Measurements from ENCODE around the gene SLC39A5. TPM values are rescaled to one million over a fixed set of nuclear protein-coding genes. Genes with fewer than 3 reads are reported as not detected.
"Not testable (repeated sequence)": the region's sequence is repeated elsewhere in the genome, so short reads cannot be mapped to it uniquely, and the experiment has no call there.

Gene SLC39A5
- polyA plus RNA-seq, 6 donors from 2014 or later: not detected

GRCh38 chr12:56258068-56258819 lies 28.4 kb downstream of the SLC39A5 start, which contains the start of gene ANKRD52:
Gene ANKRD52, minus strand, starts transcription at chr12:56258384. Its CDS starts 115 bp downstream, at chr12:56258269.
- peak; percentile 87 for DNase-seq
- peak within 1 kb of the TSS; percentile 90 to 96 (median 94) for H3K4me3 Mint-ChIP-seq
- no peaks in the 10 kb centered on the region for H3K27me3 Mint-ChIP-seq
- ATAC-seq (ENCODE audit: low read depth in 2 of 2): peak; percentile 94
- H3K9me3 Mint-ChIP-seq: no peaks in the 10 kb centered on the region
- H3K4me1 Mint-ChIP-seq: peaks cover 18 to 24% (median 22%) of the 10 kb centered on the region in 3 donors
- H3K36me3 Mint-ChIP-seq: peaks cover 0 to 18% of the 10 kb centered on the region in 2 donors
- peak within 1 kb of the TSS; percentile 38 to 98 (median 89) for H3K27ac Mint-ChIP-seq

DNA sequence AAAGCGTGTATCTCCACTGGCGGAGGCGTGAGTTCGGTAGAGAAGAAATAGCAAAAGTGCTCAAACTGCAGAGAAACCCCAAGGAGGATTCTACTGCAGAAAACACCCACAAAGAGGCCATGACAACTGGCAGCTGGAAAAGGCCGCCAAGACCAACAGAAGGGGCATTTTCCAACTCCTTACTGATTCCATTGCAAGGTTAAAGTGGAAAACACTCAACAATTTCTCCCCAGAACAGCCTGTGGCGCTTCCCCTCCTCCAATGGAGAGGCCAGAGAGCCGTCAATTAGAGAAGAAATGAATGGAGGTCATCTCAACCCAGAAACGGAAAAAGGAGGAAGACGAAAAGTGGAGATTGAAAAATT lies 29.0 kb downstream of the SLC39A5 start:
- no peak for ATAC-seq (ENCODE audit: low read depth in 2 of 2)

DNA sequence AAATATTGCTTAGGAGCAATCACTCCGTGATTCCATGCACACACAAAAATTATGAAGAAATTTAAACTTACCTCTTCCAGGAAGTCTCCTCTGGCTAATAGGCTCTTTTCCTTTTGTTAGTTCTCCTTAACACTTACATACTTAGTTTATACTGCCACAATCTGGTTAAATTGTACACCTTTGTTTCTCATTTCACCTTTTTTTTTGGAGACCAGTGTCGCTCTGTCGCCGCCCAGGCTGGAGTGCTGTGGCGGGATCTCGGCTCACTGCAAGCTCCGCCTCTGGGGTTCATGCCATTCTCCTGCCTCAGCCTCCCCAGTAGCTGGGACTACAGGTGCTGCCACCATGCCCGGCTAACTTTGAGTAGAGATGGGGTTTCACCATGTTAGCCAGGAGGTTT lies 30.5 kb downstream of the SLC39A5 start:
- H3K27me3 Mint-ChIP-seq: no peaks in the 10 kb centered on the region
- H3K4me1 Mint-ChIP-seq: peaks cover 18 to 24% (median 22%) of the 10 kb centered on the region in 3 donors
- H3K4me3 Mint-ChIP-seq: peak overlapping the region in 4 of 8 donors; percentile 22 to 81 (median 52)
- no peaks in the 10 kb centered on the region for H3K9me3 Mint-ChIP-seq
- ATAC-seq (ENCODE audit: low read depth in 2 of 2) (no peak), DNase-seq (no peak)
- H3K27ac Mint-ChIP-seq: no peak overlapping the region
- peaks cover 0 to 8% of the 10 kb centered on the region in 2 donors for H3K36me3 Mint-ChIP-seq

More for the DNA sequence above, 29.0 kb downstream of the SLC39A5 start:
- Mint-ChIP-seq H3K4me1 (peaks cover 18 to 24% (median 22%) of the 10 kb centered on the region in 3 donors), H3K9me3 (no peaks in the 10 kb centered on the region), H3K36me3 (peaks cover 0 to 18% of the 10 kb centered on the region in 2 donors), H3K4me3 (peak overlapping the region; percentile 90 to 96 (median 94)), H3K27ac (peak overlapping the region; percentile 38 to 98 (median 89)), H3K27me3 (no peaks in the 10 kb centered on the region)
- DNase-seq: no peak

DNA sequence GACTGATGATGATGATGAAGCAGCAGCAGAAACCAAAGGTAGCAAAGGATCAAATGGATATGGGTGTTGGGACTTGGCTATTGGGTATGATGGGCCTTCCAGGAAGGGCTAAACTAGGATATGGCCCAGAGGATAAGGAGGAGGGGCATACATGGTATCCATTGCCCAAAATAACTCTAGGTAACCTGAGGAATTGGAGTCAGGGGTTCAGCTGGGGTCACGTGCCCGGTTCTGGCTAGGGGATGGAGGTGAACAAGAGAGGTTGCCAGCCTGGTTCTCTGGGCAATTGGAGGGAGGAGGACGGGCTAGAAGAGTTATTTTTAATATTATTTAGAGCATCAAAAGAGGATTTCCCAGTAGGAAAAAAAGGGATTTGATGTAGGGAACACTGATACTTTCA lies 31.1 kb downstream of the SLC39A5 start:
- ATAC-seq (ENCODE audit: low read depth in 2 of 2): no peak

GRCh38 chr12:56261503-56262232 lies 31.8 kb downstream of the SLC39A5 start:
- DNase-seq: no peak
- Mint-ChIP-seq H3K27ac (peak overlapping the region in 1 of 6 donors; percentile 7), H3K36me3 (no peaks in the 10 kb centered on the region), H3K9me3 (no peaks in the 10 kb centered on the region), H3K4me1 (peaks cover 16 to 21% (median 21%) of the 10 kb centered on the region in 3 donors), H3K4me3 (peak overlapping the region in 1 of 8 donors; percentile 81), H3K27me3 (no peaks in the 10 kb centered on the region)
- ATAC-seq (ENCODE audit: low read depth in 2 of 2): no peak

More for the DNA sequence above, 31.1 kb downstream of the SLC39A5 start:
- H3K4me1 Mint-ChIP-seq: peaks cover 17 to 22% (median 22%) of the 10 kb centered on the region in 3 donors
- DNase-seq: no peak
- no peaks in the 10 kb centered on the region for H3K27me3 Mint-ChIP-seq
- H3K36me3 Mint-ChIP-seq: peaks cover 0 to 5% of the 10 kb centered on the region in 2 donors
- H3K4me3 Mint-ChIP-seq: peak overlapping the region in 4 of 8 donors; percentile 37 to 81 (median 42)
- no peaks in the 10 kb centered on the region for H3K9me3 Mint-ChIP-seq
- H3K27ac Mint-ChIP-seq: peak overlapping the region in 1 of 6 donors; percentile 81

DNA sequence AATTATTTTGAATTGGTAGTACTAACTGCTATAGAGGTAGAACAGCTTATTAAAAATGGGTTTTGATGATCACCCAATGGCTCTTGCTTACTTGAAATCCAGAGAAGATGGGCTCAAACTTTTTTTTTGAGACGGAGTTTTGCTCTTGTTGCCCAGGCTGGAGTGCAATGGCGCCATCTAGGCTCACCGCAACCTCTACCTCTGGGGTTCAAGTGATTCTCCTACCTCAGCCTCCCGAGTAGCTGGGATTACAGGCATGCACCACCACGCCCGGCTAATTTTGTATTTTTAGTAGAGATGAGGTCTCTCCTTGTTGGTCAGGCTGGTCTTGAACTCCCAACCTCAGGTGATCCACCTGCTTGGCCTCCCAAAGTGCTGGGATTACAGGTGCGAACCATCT lies 33.1 kb downstream of the SLC39A5 start:
- DNase-seq; H3K4me3 Mint-ChIP-seq; H3K27ac Mint-ChIP-seq; ATAC-seq (ENCODE audit: low read depth in 2 of 2); H3K9me3 Mint-ChIP-seq; H3K36me3 Mint-ChIP-seq; H3K27me3 Mint-ChIP-seq: not testable (repeated sequence)
- peaks cover 20 to 25% (median 21%) of the 10 kb centered on the region in 3 donors for H3K4me1 Mint-ChIP-seq

GRCh38 chr12:56266068-56266692 lies 36.3 kb downstream of the SLC39A5 start:
- H3K27me3 Mint-ChIP-seq; H3K9me3 Mint-ChIP-seq; ATAC-seq (ENCODE audit: low read depth in 2 of 2); DNase-seq; H3K36me3 Mint-ChIP-seq: not testable (repeated sequence)
- Mint-ChIP-seq H3K4me1 (peaks cover 16 to 21% (median 16%) of the 10 kb centered on the region in 3 donors), H3K4me3 (peak overlapping the region; percentile 89 to 96 (median 96)), H3K27ac (peak overlapping the region; percentile 86 to 98 (median 97))

- peaks cover 16 to 21% (median 16%) of the 10 kb centered on the region in 3 donors for H3K4me1 Mint-ChIP-seq
- no peaks in the 10 kb centered on the region for H3K36me3 Mint-ChIP-seq
- DNase-seq: peak; percentile 88
- H3K27ac Mint-ChIP-seq: peak within 1 kb of the TSS; percentile 86 to 98 (median 97)
- peak within 1 kb of the TSS; percentile 89 to 96 (median 96) for H3K4me3 Mint-ChIP-seq
- no peaks in the 10 kb centered on the region for H3K9me3 Mint-ChIP-seq
- no peaks in the 10 kb centered on the region for H3K27me3 Mint-ChIP-seq
- peak; percentile 86 to 88 for ATAC-seq (ENCODE audit: low read depth in 2 of 2)
These were observed 37.0 kb downstream of the SLC39A5 start, which contains the start of gene COQ10A for GRCh38 chr12:56266693-56267442. Gene COQ10A, plus strand, starts transcription at chr12:56266942. Its CDS starts 177 bp downstream, at chr12:56267119.

GRCh38 chr12:56267443-56268071 lies 37.7 kb downstream of the SLC39A5 start:
- ATAC-seq (ENCODE audit: low read depth in 2 of 2): peak in 1 of 2 donors; percentile 5
- Mint-ChIP-seq H3K36me3 (no peaks in the 10 kb centered on the region), H3K4me1 (peaks cover 16 to 21% (median 16%) of the 10 kb centered on the region in 3 donors), H3K27me3 (no peaks in the 10 kb centered on the region), H3K27ac (peak overlapping the region in 5 of 6 donors; percentile 58 to 95 (median 88)), H3K9me3 (no peaks in the 10 kb centered on the region), H3K4me3 (peak overlapping the region; percentile 89 to 96 (median 95))
- no peak for DNase-seq

- H3K4me3 Mint-ChIP-seq: peak overlapping the region in 1 of 8 donors; percentile 89
- no peaks in the 10 kb centered on the region for H3K9me3 Mint-ChIP-seq
- H3K27ac Mint-ChIP-seq: peak overlapping the region in 4 of 6 donors; percentile 45 to 85 (median 62)
- peaks cover 15 to 16% of the 10 kb centered on the region in 2 donors for H3K36me3 Mint-ChIP-seq
- peaks cover 16 to 21% (median 16%) of the 10 kb centered on the region in 3 donors for H3K4me1 Mint-ChIP-seq
- no peak for DNase-seq
- ATAC-seq (ENCODE audit: low read depth in 2 of 2): no peak
- no peaks in the 10 kb centered on the region for H3K27me3 Mint-ChIP-seq
These were observed 41.2 kb downstream of the SLC39A5 start for GRCh38 chr12:56271031-56271430.

- DNase-seq; ATAC-seq (ENCODE audit: low read depth in 2 of 2); H3K9me3 Mint-ChIP-seq; H3K4me3 Mint-ChIP-seq; H3K4me1 Mint-ChIP-seq; H3K27me3 Mint-ChIP-seq: not testable (repeated sequence)
- Mint-ChIP-seq H3K36me3 (peaks cover 16 to 18% of the 10 kb centered on the region in 2 donors), H3K27ac (peak overlapping the region in 2 of 6 donors; percentile 12 to 29)
These were observed 42.6 kb downstream of the SLC39A5 start for GRCh38 chr12:56272468-56272867.

DNA sequence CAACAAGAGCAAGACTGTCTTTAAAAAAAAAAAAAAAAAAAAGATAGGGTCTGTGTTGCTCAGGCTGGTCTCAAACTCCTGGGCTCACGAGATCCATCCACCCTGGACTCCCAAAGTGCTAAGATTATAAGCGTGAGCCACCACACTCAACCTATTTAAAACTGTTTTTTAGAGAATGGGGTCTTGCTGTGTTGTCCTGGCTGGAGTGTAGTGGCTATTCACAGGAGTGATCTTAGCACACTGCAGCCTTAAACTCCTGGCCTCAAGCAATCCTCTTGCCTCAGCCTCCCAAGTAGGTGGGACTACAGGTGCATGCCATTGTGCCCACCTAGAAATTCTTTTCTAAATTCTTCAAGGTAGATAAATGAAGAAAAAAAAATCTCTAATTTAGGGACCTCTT lies 44.4 kb downstream of the SLC39A5 start:
- no peaks in the 10 kb centered on the region for H3K4me1 Mint-ChIP-seq
- H3K9me3 Mint-ChIP-seq: no peaks in the 10 kb centered on the region
- DNase-seq (no peak), ATAC-seq (ENCODE audit: low read depth in 2 of 2) (no peak)
- no peak overlapping the region for H3K27ac Mint-ChIP-seq
- H3K27me3 Mint-ChIP-seq: no peaks in the 10 kb centered on the region
- H3K36me3 Mint-ChIP-seq: peaks cover 16 to 18% of the 10 kb centered on the region in 2 donors
- no peak overlapping the region for H3K4me3 Mint-ChIP-seq

Measured in naive B cell (primary cell).